ENCODE measurements around the gene SLC27A5. TPM values are rescaled to one million over a fixed set of nuclear protein-coding genes. Genes with fewer than 3 reads are reported as not detected.
A peak's percentile ranks its signal among the peaks of the same experiment; 100 is the strongest.
"Not testable (repeated sequence)": the region's sequence is repeated elsewhere in the genome, so short reads cannot be mapped to it uniquely, and the experiment has no call there.

SLC27A5 gene
- total RNA-seq, 4 donors from 2014 or later = 3.8 to 10.8 (median 4.6) TPM

- H3K27ac ChIP-seq (replicated peaks in 1 of 4) = peak overlapping the region; percentile 72 to 85 (median 80)
- WGBS = 6% methylated on average over 12 of the region's 60 CpGs
- intact Hi-C loops (cut with DNase I) = no loop called here
- H3K9me3 ChIP-seq = no peaks in the 10 kb centered on the region
- H3K4me3 ChIP-seq = peak overlapping the region; percentile 55 to 66 (median 62)
- no peak for TF ChIP-seq POLR2A (IDR thresholded peaks at IDR 0.05; ENCODE audit: low read depth)
- TF ChIP-seq POLR2AphosphoS5 (IDR thresholded peaks at IDR 0.05) = peak; percentile 80 to 96
- TF ChIP-seq EP300 (IDR thresholded peaks at IDR 0.05) = no peak
- peak in 2 of 3 experiments; percentile 23 to 41 for TF ChIP-seq CTCF (IDR thresholded peaks at IDR 0.05)
- peak; percentile 100 for DNase-seq (ENCODE audit: extremely low spot score)
- no peaks in the 10 kb centered on the region for H3K36me3 ChIP-seq
- no peaks in the 10 kb centered on the region for H3K27me3 ChIP-seq
- peaks cover 16 to 29% (median 23%) of the 10 kb centered on the region in 4 donors for H3K4me1 ChIP-seq
Measured at GRCh38 chr19:58499021-58499927, 12.5 kb downstream of the SLC27A5 start.

GRCh38 chr19:58498316-58499020, 13.3 kb downstream of the SLC27A5 start:
- H3K36me3 ChIP-seq = no peaks in the 10 kb centered on the region
- intact Hi-C loops (cut with DNase I) = no loop called here
- H3K9me3 ChIP-seq = no peaks in the 10 kb centered on the region
- H3K27ac ChIP-seq (replicated peaks in 1 of 4) = peak overlapping the region; percentile 43 to 85 (median 74)
- H3K4me1 ChIP-seq = peaks cover 16 to 29% (median 23%) of the 10 kb centered on the region in 4 donors
- H3K27me3 ChIP-seq = no peaks in the 10 kb centered on the region
- DNase-seq (ENCODE audit: extremely low spot score) = no peak
- 79% methylated on average over 11 of the region's 22 CpGs for WGBS
- TF ChIP-seq POLR2AphosphoS5 (IDR thresholded peaks at IDR 0.05) (no peak), POLR2A (IDR thresholded peaks at IDR 0.05; ENCODE audit: low read depth) (no peak)
- peak overlapping the region; percentile 55 to 66 (median 62) for H3K4me3 ChIP-seq

- Histone ChIP-seq H3K4me3 (no peak overlapping the region), H3K36me3 (no peaks in the 10 kb centered on the region), H3K9me3 (no peaks in the 10 kb centered on the region), H3K27me3 (no peaks in the 10 kb centered on the region), H3K4me1 (peaks cover 16 to 29% (median 23%) of the 10 kb centered on the region in 4 donors), H3K27ac (replicated peaks in 1 of 4) (no peak overlapping the region)
- WGBS = 88% methylated on average over 8 of the region's 8 CpGs
- no peak for DNase-seq (ENCODE audit: extremely low spot score)
- TF ChIP-seq CTCF (IDR thresholded peaks at IDR 0.05) (no peak), EP300 (IDR thresholded peaks at IDR 0.05) (no peak), POLR2AphosphoS5 (IDR thresholded peaks at IDR 0.05) (no peak), POLR2A (IDR thresholded peaks at IDR 0.05; ENCODE audit: low read depth) (no peak)
- intact Hi-C loops (cut with DNase I) = no loop called here
Measured at GRCh38 chr19:58497634-58498170, 14.1 kb downstream of the SLC27A5 start.

GRCh38 chr19:58492265-58492664, 19.5 kb downstream of the SLC27A5 start:
- H3K36me3 ChIP-seq = no peaks in the 10 kb centered on the region
- 87% methylated on average over 14 of the region's 14 CpGs for WGBS
- no peak for TF ChIP-seq POLR2A (IDR thresholded peaks at IDR 0.05; ENCODE audit: low read depth)
- no peak for TF ChIP-seq CTCF (IDR thresholded peaks at IDR 0.05)
- TF ChIP-seq EP300 (IDR thresholded peaks at IDR 0.05) = no peak
- no peak for TF ChIP-seq POLR2AphosphoS5 (IDR thresholded peaks at IDR 0.05)

GRCh38 chr19:58491393-58491792, 20.4 kb downstream of the SLC27A5 start:
- Histone ChIP-seq H3K4me3 (no peak overlapping the region), H3K27me3 (no peaks in the 10 kb centered on the region), H3K9me3 (no peaks in the 10 kb centered on the region), H3K4me1 (no peaks in the 10 kb centered on the region), H3K36me3 (no peaks in the 10 kb centered on the region), H3K27ac (replicated peaks in 1 of 4) (no peak overlapping the region)
- intact Hi-C loops (cut with DNase I) = no loop called here
- no peak for TF ChIP-seq POLR2A (IDR thresholded peaks at IDR 0.05; ENCODE audit: low read depth)
- no peak for TF ChIP-seq EP300 (IDR thresholded peaks at IDR 0.05)
- TF ChIP-seq POLR2AphosphoS5 (IDR thresholded peaks at IDR 0.05) = no peak
- TF ChIP-seq CTCF (IDR thresholded peaks at IDR 0.05) = no peak
- WGBS = 86% methylated on average over 5 of the region's 5 CpGs
- DNase-seq (ENCODE audit: extremely low spot score) = no peak

More at GRCh38 chr19:58492265-58492664, 19.5 kb downstream of the SLC27A5 start:
- no peaks in the 10 kb centered on the region for H3K9me3 ChIP-seq
- intact Hi-C loops (cut with DNase I) = no loop called here
- H3K4me3 ChIP-seq = no peak overlapping the region
- H3K27ac ChIP-seq (replicated peaks in 1 of 4) = no peak overlapping the region
- no peaks in the 10 kb centered on the region for H3K27me3 ChIP-seq
- DNase-seq (ENCODE audit: extremely low spot score) = no peak
- no peaks in the 10 kb centered on the region for H3K4me1 ChIP-seq

- H3K4me1 ChIP-seq; H3K27me3 ChIP-seq; H3K4me3 ChIP-seq; intact Hi-C loops (cut with DNase I); H3K9me3 ChIP-seq; H3K27ac ChIP-seq (replicated peaks in 1 of 4); DNase-seq (ENCODE audit: extremely low spot score): not testable (repeated sequence)
- WGBS = 88% methylated on average over 5 of the region's 5 CpGs
- H3K36me3 ChIP-seq = peaks cover 9 to 32% (median 26%) of the 10 kb centered on the region in 4 donors
Measured at GRCh38 chr19:58484349-58484748, 27.4 kb downstream of the SLC27A5 start.

Measured in esophagus muscularis mucosa (tissue), 4 donors.